OCI-LY7 (cell line): Measurements from ENCODE around the gene RAB13. TPM values are rescaled to one million over a fixed set of nuclear protein-coding genes. Genes with fewer than 3 reads are reported as not detected.

Experiments
- BruUV-seq: library from RNA; stranded (reverse); fragments of 400-500 nt; replicated peaks from 2 replicates; lab custom pipeline; 2021; lab: Mats Ljungman, UMichigan
- CTCF ChIA-PET: fragments of 300-600 bp; sonication (Branson Sonifier 250); formaldehyde crosslinking; loops from one replicate; lab custom pipeline; 2022; ENCODE audit warnings: antibody characterized with exemption; ENCODE audit not compliant: unreplicated experiment; lab: Charles Lee
- POLR2A ChIA-PET: fragments of 300-600 bp; sonication (Branson Sonifier 250); formaldehyde crosslinking; loops from one replicate; lab custom pipeline; 2022; ENCODE audit warnings: antibody characterized with exemption; lab: Charles Lee
- DNase-seq: peaks from one replicate; pipeline ENCODE4 v3.0.0-alpha.2; 2015; ENCODE audit warnings: low spot score
- H2AFZ ChIP-seq: fragments of 200-600 bp; sonication (generic), shearing (Covaris generic); 2 replicates; pipeline ENCODE4 v1.6.1; 2014; ENCODE audit warnings: mild to moderate bottlenecking, antibody characterized with exemption, low read length, moderate library complexity
- H3K27ac ChIP-seq: fragments of 200-600 bp; sonication (generic); 2 replicates; pipeline ENCODE4 v1.5.1; 2014; ENCODE audit warnings: mixed run types, low read depth, mild to moderate bottlenecking, moderate library complexity, low read length, inconsistent platforms; ENCODE audit not compliant: poor library complexity, severe bottlenecking
- H3K36me3 ChIP-seq: fragments of 200-600 bp; sonication (generic); 2 replicates; pipeline ENCODE4 v1.6.1; 2014; ENCODE audit warnings: mild to moderate bottlenecking, antibody characterized with exemption, low read length, moderate library complexity, mixed read lengths; ENCODE audit not compliant: insufficient read depth
- H3K4me1 ChIP-seq: fragments of 200-600 bp; sonication (generic); 2 replicates; pipeline ENCODE4 v1.5.1; 2014; ENCODE audit warnings: mild to moderate bottlenecking, low read length; ENCODE audit not compliant: insufficient read depth, poor library complexity, severe bottlenecking
- H3K4me2 ChIP-seq: fragments of 200-600 bp; sonication (generic); 2 replicates; pipeline ENCODE4 v1.6.1; 2014; ENCODE audit warnings: mild to moderate bottlenecking, low read length
- H3K4me3 ChIP-seq: fragments of 200-600 bp; sonication (generic); 2 replicates; pipeline ENCODE4 v1.5.1; 2014; ENCODE audit warnings: mild to moderate bottlenecking, low read depth, low read length; ENCODE audit not compliant: poor library complexity, severe bottlenecking
- H3K79me2 ChIP-seq: fragments of 200-600 bp; sonication (generic); 2 replicates; pipeline ENCODE4 v1.6.1; 2016; ENCODE audit warnings: low read depth, mild to moderate bottlenecking, low read length, moderate library complexity, mixed read lengths; ENCODE audit not compliant: insufficient read depth
- H3K9me2 ChIP-seq: fragments of 200-600 bp; sonication (generic); 2 replicates; pipeline ENCODE4 v1.6.1; 2016; ENCODE audit warnings: mild to moderate bottlenecking, low read length, mixed read lengths; ENCODE audit not compliant: insufficient read depth
- H3K9me3 ChIP-seq: fragments of 200-600 bp; sonication (generic); 2 replicates; pipeline ENCODE4 v1.6.1; 2014; ENCODE audit warnings: mild to moderate bottlenecking, mixed run types, low read length, mixed read lengths
- H4K20me1 ChIP-seq: fragments of 200-600 bp; sonication (generic); 2 replicates; pipeline ENCODE4 v1.6.1; 2014; ENCODE audit warnings: mild to moderate bottlenecking, antibody characterized with exemption, low read length, moderate library complexity, mixed read lengths; ENCODE audit not compliant: insufficient read depth
- EZH2phosphoT487 ChIP-seq: fragments of 200-600 bp; sonication (generic); IDR thresholded peaks from 2 replicates; pipeline ENCODE4 v1.6.1; 2018; ENCODE audit warnings: low read depth, borderline replicate concordance, mild to moderate bottlenecking, mixed run types, antibody characterized with exemption, low read length, moderate library complexity, mixed read lengths
- intact Hi-C: fragments of 100-400 bp; cut with micrococcal nuclease; formaldehyde crosslinking; loops from one replicate; pipeline ENCODE4 v1.10.0; 2022; ENCODE audit not compliant: unreplicated experiment
- total RNA-seq, 2 experiments: library from RNA; depleted of rRNA in 1 of 2; stranded (reverse); fragments of >200 nt in 1 of 2; shearing (Covaris generic) in 1 of 2; gene quantifications; 2 replicates each; pipeline ENCODE4 v1.2.3, GENCODE V29; 2014 to 2022
- TF ChIP-seq, protein P1 (sequence below): fragments of 200-600 bp; sonication (generic); conservative IDR thresholded peaks from 2 replicates; pipeline ENCODE4 v1.5.1; 2014; ENCODE audit warnings: mild to moderate bottlenecking, antibody characterized with exemption, low read length, moderate library complexity, mixed read lengths

Gene RAB13
- total RNA-seq, 2 experiments from 2014 or later: 0.16 to 1.3 TPM

- TF ChIP-seq, protein P1, sequence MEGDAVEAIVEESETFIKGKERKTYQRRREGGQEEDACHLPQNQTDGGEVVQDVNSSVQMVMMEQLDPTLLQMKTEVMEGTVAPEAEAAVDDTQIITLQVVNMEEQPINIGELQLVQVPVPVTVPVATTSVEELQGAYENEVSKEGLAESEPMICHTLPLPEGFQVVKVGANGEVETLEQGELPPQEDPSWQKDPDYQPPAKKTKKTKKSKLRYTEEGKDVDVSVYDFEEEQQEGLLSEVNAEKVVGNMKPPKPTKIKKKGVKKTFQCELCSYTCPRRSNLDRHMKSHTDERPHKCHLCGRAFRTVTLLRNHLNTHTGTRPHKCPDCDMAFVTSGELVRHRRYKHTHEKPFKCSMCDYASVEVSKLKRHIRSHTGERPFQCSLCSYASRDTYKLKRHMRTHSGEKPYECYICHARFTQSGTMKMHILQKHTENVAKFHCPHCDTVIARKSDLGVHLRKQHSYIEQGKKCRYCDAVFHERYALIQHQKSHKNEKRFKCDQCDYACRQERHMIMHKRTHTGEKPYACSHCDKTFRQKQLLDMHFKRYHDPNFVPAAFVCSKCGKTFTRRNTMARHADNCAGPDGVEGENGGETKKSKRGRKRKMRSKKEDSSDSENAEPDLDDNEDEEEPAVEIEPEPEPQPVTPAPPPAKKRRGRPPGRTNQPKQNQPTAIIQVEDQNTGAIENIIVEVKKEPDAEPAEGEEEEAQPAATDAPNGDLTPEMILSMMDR: no peak
- TF ChIP-seq EZH2phosphoT487: no peak
- TSS peak; percentile 77 for BruUV-seq
- DNase-seq: no peak
- Histone ChIP-seq H2AFZ (peak overlapping the region; percentile 34; the same call in 1 of the 2 replicates), H3K4me1 (peaks cover 50% of the 10 kb centered on the region), H3K79me2 (peaks cover 44% of the 10 kb centered on the region), H3K9me3 (no peaks in the 10 kb centered on the region), H4K20me1 (no peaks in the 10 kb centered on the region), H3K27ac (peak overlapping the region; percentile 63), H3K36me3 (peaks cover 20% of the 10 kb centered on the region), H3K9me2 (no peaks in the 10 kb centered on the region), H3K4me3 (peak overlapping the region; percentile 85), H3K4me2 (peak overlapping the region; percentile 99)
- CTCF ChIA-PET: interaction anchor here (0.6 to 0.9 kb wide), 3 partner anchors 12 to 19 kb away, joined by 3 to 4 read pairs (median 4); partner anchors contain the start of gene JTB
- POLR2A ChIA-PET: interaction anchor here (1.1 to 2.6 kb wide), 6 partner anchors 14 to 42 kb away, joined by 3 to 24 read pairs (median 6); partner anchors contain the start of genes GATAD2B, JTB, RAB13 and RPS27
- intact Hi-C loops: loop anchor here (1.0 kb wide), 1 partner anchor 41 kb away; no protein-coding TSS in a partner anchor
These were observed 22.2 kb downstream of the RAB13 start for GRCh38 chr1:153963850-153964331.

DNA sequence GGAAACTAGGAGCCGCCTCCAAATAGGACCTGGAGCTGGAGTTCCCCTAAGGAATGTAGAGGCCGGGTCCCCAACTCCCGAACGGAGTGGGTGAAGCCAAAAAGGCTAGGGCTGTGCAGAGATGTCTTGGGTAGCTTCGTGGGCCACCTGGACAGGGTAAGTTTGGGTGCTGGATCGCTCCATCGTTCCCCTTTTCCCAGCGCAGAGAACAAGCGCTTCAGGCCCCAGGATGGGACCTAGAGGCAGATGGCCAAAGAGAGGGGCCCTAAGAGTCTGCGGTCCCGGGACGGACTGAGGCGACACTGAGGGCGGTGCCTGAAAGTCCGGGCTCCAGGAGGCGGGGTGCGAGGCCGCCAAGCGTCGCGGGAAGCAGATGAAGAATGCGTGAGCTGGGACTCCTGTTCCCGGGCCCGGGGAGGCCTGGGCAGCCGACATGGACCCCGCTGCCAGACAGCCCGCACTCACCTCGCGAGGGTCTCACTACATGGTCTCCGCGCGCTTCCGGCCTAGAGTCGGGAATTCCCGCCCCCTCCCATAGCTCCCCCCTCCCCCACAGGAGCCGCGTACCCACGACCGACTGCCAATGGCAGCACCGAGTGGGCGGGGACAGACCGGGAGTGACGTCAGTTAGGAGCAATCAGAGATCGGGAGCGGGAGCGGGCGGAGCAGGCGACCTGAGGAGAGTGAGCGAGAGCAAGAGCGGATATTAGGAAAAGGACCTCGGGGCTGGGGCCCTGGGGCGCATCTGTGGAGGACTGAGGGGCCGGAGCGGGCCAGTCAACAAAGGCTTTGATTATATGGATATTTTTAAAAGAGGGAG, 22.9 kb downstream of the RAB13 start, which contains the start of gene SLC39A1:
SLC39A1 (minus strand) TSS at position 508 of the 820 bp plus-strand sequence. CDS start 822 bp downstream, outside the sequence.
- intact Hi-C loops: loop anchor here (1.0 kb wide), 1 partner anchor 40 kb away; no protein-coding TSS in a partner anchor
- Histone ChIP-seq H3K79me2 (peaks cover 39% of the 10 kb centered on the region), H3K36me3 (peaks cover 20% of the 10 kb centered on the region), H3K9me3 (no peaks in the 10 kb centered on the region), H3K9me2 (no peaks in the 10 kb centered on the region), H3K4me2 (peak within 1 kb of the TSS; percentile 99), H3K27ac (peak within 1 kb of the TSS; percentile 63), H2AFZ (peak within 1 kb of the TSS; percentile 34), H3K4me3 (peak within 1 kb of the TSS; percentile 85), H4K20me1 (no peaks in the 10 kb centered on the region), H3K4me1 (peaks cover 47% of the 10 kb centered on the region)
- POLR2A ChIA-PET: interaction anchor here (1.1 to 2.6 kb wide), 8 partner anchors 12 to 42 kb away, joined by 3 to 24 read pairs (median 5); partner anchors contain the start of genes GATAD2B, JTB, RAB13 and RPS27
- no TSS peak for BruUV-seq
- CTCF ChIA-PET: interaction anchor here (0.6 to 0.9 kb wide), 3 partner anchors 12 to 19 kb away, joined by 3 to 4 read pairs (median 4); partner anchors contain the start of gene JTB
- DNase-seq: peak; percentile 94
- TF ChIP-seq, protein P1: no peak
- TF ChIP-seq EZH2phosphoT487: no peak
